Pancreas (tissue), 10 donors: ENCODE results near the gene DGKI. TPM values are rescaled to one million over a fixed set of nuclear protein-coding genes. Genes with fewer than 3 reads are reported as not detected.

Source experiments
- ATAC-seq, 4 donors: fragments of 200-7000 bp; cut with Tn5 transposase; one replicate each; pipeline versions ENCODE4 v1.8.0 to v1.9.1; 2020; ENCODE audit warnings: mild to moderate bottlenecking in 4 of 4, moderate library complexity in 4 of 4
- DNase-seq, 6 donors: peaks; one replicate each; pipeline ENCODE4 v3.0.0-alpha.2; 2020
- FAIRE-seq: peaks from 2 replicates; lab custom pipeline; 2012; peaks lifted over from hg19 to GRCh38; lab: Jason Lieb, UNC
- H3K27ac ChIP-seq, 4 donors: fragments of 200-600 bp; sonication (generic); 1 replicate in 3 of 4; 2 replicates in 1 of 4; pipeline versions ENCODE4 v1.5.0 to v1.8.0; 2020
- H3K27me3 ChIP-seq, 4 donors: fragments of 200-600 bp; one replicate each; pipeline ENCODE4 v1.8.0; 2021
- H3K36me3 ChIP-seq, 3 donors: fragments of 200-600 bp; sonication (generic) in 1 of 3; one replicate each; pipeline versions ENCODE4 v1.5.0 to v1.8.0; 2020 to 2021
- H3K4me1 ChIP-seq, 3 donors: fragments of 200-600 bp; one replicate each; pipeline ENCODE4 v1.8.0; 2021
- H3K4me3 ChIP-seq, 4 donors: fragments of 200-600 bp; sonication (generic) in 2 of 4; one replicate each; pipeline versions ENCODE4 v1.5.0 to v1.8.0; 2020 to 2021
- H3K9me3 ChIP-seq, 4 donors: fragments of 200-600 bp; one replicate each; pipeline ENCODE4 v1.8.0; 2021
- WGBS, 2 donors: extraction: QIAGEN DNeasy Blood & Tissue Kit; methylation state at CpG; one replicate each; pipeline ENCODE4 v1.1.7; 2013; 5-methylcytosine and 5-hydroxymethylcytosine counted together
- intact Hi-C, 3 donors: fragments of 100-400 bp; cut with DNase I; formaldehyde crosslinking; loops; one replicate each; pipeline versions ENCODE4 v1.11.1 to v1.14.2; 2022
- polyA plus RNA-seq, 2 donors: library from polyadenylated mRNA; stranded (reverse); fragments of 200-250 nt; gene quantifications; one replicate each; pipeline ENCODE4 v1.2.3, GENCODE V29; 2013
- total RNA-seq, 6 donors: library from RNA; stranded (reverse); fragmentation: NEBNext Ultra II Directional in 4 of 6; extraction: Animal tissue kit (Norgen Biotek cat#: 25700) in 4 of 6; gene quantifications; one replicate each; pipeline versions ENCODE4 v1.2.1 to v1.2.4, GENCODE V29; 2021 to 2023
- TF ChIP-seq, protein P1 (sequence below), 4 donors: fragments of 200-600 bp; sonication (generic) in 3 of 4; IDR thresholded peaks; one replicate each; pipeline versions ENCODE4 v1.5.0 to v1.8.0; 2021; ENCODE audit warnings: antibody characterized with exemption in 4 of 4
- donor health status: healthy with polysubstance abuse.
- donor health status: DM: no; HTN: no; CAD: no; lungs with moderate emphysema.
- donor health status: DM: no; HTN: no; CAD: no.
- donor health status: control.
- donor health status: control.
- donor health status: Bipolar disorder and iron deficiency.
- donor health status: DM: yes; HTN: yes; CAD: no.
- donor health status: DM: no; HTN: no; CAD: no.
- donor health status: DM: no; HTN: no; CAD: no.
- donor health status: DM: yes; HTN: yes; CAD: no.

DGKI gene
- total and polyA plus RNA-seq, 8 donors, result 0.04 to 0.81 (median 0.15) TPM

GRCh38 chr7:137890449-137890921 is 43.7 kb upstream of the DGKI start:
- no peak overlapping the region for H3K4me3 ChIP-seq
- ATAC-seq (no peak), DNase-seq (no peak), FAIRE-seq (no peak)
- peaks cover 0 to 10% (median 0%) of the 10 kb centered on the region in 3 donors for H3K4me1 ChIP-seq
- no peaks in the 10 kb centered on the region for H3K9me3 ChIP-seq
- WGBS, 2 donors, result 86 to 87% methylated on average over 3 of the region's 3 CpGs
- H3K36me3 ChIP-seq, result peaks cover 0 to 15% (median 5%) of the 10 kb centered on the region in 3 donors
- intact Hi-C loops, result no loop called here
- H3K27ac ChIP-seq, result no peak overlapping the region
- TF ChIP-seq, protein P1, sequence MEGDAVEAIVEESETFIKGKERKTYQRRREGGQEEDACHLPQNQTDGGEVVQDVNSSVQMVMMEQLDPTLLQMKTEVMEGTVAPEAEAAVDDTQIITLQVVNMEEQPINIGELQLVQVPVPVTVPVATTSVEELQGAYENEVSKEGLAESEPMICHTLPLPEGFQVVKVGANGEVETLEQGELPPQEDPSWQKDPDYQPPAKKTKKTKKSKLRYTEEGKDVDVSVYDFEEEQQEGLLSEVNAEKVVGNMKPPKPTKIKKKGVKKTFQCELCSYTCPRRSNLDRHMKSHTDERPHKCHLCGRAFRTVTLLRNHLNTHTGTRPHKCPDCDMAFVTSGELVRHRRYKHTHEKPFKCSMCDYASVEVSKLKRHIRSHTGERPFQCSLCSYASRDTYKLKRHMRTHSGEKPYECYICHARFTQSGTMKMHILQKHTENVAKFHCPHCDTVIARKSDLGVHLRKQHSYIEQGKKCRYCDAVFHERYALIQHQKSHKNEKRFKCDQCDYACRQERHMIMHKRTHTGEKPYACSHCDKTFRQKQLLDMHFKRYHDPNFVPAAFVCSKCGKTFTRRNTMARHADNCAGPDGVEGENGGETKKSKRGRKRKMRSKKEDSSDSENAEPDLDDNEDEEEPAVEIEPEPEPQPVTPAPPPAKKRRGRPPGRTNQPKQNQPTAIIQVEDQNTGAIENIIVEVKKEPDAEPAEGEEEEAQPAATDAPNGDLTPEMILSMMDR (IDR thresholded peaks at IDR 0.05), result no peak
- H3K27me3 ChIP-seq, result no peaks in the 10 kb centered on the region

DNA sequence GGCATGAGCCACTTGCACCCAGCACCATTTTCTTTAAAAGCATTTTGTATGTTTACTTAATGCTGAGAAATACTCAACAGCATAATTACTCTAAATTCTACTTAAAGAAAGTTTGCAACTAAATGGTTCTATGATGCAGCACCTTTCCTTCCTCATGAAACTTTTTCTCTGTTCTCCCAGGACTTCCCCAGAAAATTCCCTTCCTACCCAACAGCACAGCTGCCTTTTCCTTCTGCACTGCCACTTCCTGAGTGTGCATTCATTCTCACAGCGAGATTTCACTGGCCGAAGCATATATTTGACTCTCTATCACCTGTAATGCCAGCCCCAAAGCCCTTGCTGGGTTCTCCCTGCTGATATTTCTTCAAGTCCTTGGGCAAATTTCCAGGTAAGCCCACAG is 41.5 kb upstream of the DGKI start:
- FAIRE-seq (no peak), ATAC-seq (no peak), DNase-seq (no peak)
- Histone ChIP-seq H3K36me3 (peaks cover 5 to 25% (median 12%) of the 10 kb centered on the region in 3 donors), H3K9me3 (no peaks in the 10 kb centered on the region), H3K4me1 (peaks cover 0 to 10% (median 0%) of the 10 kb centered on the region in 3 donors), H3K27ac (no peak overlapping the region), H3K4me3 (no peak overlapping the region), H3K27me3 (no peaks in the 10 kb centered on the region)
- intact Hi-C loops, result no loop called here
- 61 to 70% methylated on average over 2 of the region's 2 CpGs for WGBS, 2 donors
- TF ChIP-seq, protein P1 (IDR thresholded peaks at IDR 0.05), result no peak

GRCh38 chr7:137886746-137887145 is 40.0 kb upstream of the DGKI start:
- FAIRE-seq, result no peak
- 69 to 81% methylated on average over 2 of the region's 2 CpGs for WGBS, 2 donors
- no peaks in the 10 kb centered on the region for H3K9me3 ChIP-seq
- TF ChIP-seq, protein P1 (IDR thresholded peaks at IDR 0.05), result no peak
- ATAC-seq, result no peak
- H3K36me3 ChIP-seq, result peaks cover 5 to 40% (median 21%) of the 10 kb centered on the region in 3 donors
- H3K27me3 ChIP-seq, result no peaks in the 10 kb centered on the region
- peaks cover 0 to 10% (median 0%) of the 10 kb centered on the region in 3 donors for H3K4me1 ChIP-seq
- DNase-seq, result no peak
- no peak overlapping the region for H3K27ac ChIP-seq
- no peak overlapping the region for H3K4me3 ChIP-seq
- intact Hi-C loops, result no loop called here

- Histone ChIP-seq H3K4me3 (no peak overlapping the region), H3K36me3 (peaks cover 5 to 45% (median 26%) of the 10 kb centered on the region in 3 donors), H3K4me1 (peaks cover 0 to 7% (median 0%) of the 10 kb centered on the region in 3 donors), H3K27me3 (no peaks in the 10 kb centered on the region), H3K27ac (no peak overlapping the region), H3K9me3 (no peaks in the 10 kb centered on the region)
- no peak for FAIRE-seq
- 80 to 93% methylated on average over 3 of the region's 3 CpGs for WGBS, 2 donors
- DNase-seq, result no peak
- ATAC-seq, result no peak
- intact Hi-C loops, result no loop called here
- TF ChIP-seq, protein P1 (IDR thresholded peaks at IDR 0.05), result no peak
Measured at GRCh38 chr7:137886281-137886680, 39.5 kb upstream of the DGKI start.

DNA sequence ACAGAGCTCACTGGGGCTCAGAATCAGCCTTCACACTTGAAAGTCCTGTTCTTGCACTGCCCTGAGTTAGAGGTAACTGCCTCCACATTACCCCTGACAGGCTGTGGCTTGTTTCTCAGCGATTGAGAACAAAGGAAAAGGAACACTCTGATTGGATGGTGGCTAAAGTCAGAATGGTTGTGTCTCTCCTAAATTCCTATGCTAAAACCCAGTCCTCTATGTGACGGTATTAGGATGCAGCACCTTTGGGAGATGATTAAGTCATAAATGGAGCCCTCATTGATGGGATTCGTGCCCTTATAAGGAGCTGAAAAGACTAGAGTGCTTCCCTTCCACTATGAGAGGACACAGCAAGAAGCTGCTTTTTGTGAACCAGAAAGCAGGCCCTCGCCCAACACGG is 38.9 kb upstream of the DGKI start:
- DNase-seq, result no peak
- Histone ChIP-seq H3K9me3 (no peaks in the 10 kb centered on the region), H3K27ac (no peak overlapping the region), H3K36me3 (peaks cover 5 to 51% (median 27%) of the 10 kb centered on the region in 3 donors), H3K27me3 (no peaks in the 10 kb centered on the region), H3K4me3 (no peak overlapping the region), H3K4me1 (peaks cover 0 to under 1% (median 0%) of the 10 kb centered on the region in 3 donors)
- TF ChIP-seq, protein P1 (IDR thresholded peaks at IDR 0.05), result no peak
- 87 to 88% methylated on average over 5 of the region's 5 CpGs for WGBS, 2 donors
- no peak for ATAC-seq
- FAIRE-seq, result no peak
- intact Hi-C loops, result no loop called here
